Mucosa of stomach (tissue), 1 donor: ENCODE measurements around the gene PPP1R1A.

Experiments used
- H3K27me3 ChIP-seq: one replicate; pipeline ENCODE4 v1.7.0; 2013; ENCODE audit warnings: mild to moderate bottlenecking, low read length; ENCODE audit not compliant: control insufficient read depth, insufficient read depth
- H3K36me3 ChIP-seq: one replicate; pipeline ENCODE4 v1.7.0; 2013; ENCODE audit warnings: low read length; ENCODE audit not compliant: control insufficient read depth, insufficient read depth
- H3K4me1 ChIP-seq: one replicate; pipeline ENCODE4 v1.7.0; 2013; ENCODE audit warnings: mild to moderate bottlenecking, low read length; ENCODE audit not compliant: control insufficient read depth, insufficient read depth
- H3K4me3 ChIP-seq: one replicate; pipeline ENCODE4 v1.7.0; 2013; ENCODE audit warnings: low read length
- H3K9ac ChIP-seq: one replicate; pipeline ENCODE4 v1.7.0; 2013; ENCODE audit warnings: mild to moderate bottlenecking, low read length, moderate library complexity
- H3K9me3 ChIP-seq: one replicate; pipeline ENCODE4 v1.7.0; 2013; ENCODE audit warnings: mild to moderate bottlenecking, low read length, moderate library complexity; ENCODE audit not compliant: control insufficient read depth
- donor health status: Pancreatic carcinoma.

Gene PPP1R1A, protein sequence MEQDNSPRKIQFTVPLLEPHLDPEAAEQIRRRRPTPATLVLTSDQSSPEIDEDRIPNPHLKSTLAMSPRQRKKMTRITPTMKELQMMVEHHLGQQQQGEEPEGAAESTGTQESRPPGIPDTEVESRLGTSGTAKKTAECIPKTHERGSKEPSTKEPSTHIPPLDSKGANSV

DNA sequence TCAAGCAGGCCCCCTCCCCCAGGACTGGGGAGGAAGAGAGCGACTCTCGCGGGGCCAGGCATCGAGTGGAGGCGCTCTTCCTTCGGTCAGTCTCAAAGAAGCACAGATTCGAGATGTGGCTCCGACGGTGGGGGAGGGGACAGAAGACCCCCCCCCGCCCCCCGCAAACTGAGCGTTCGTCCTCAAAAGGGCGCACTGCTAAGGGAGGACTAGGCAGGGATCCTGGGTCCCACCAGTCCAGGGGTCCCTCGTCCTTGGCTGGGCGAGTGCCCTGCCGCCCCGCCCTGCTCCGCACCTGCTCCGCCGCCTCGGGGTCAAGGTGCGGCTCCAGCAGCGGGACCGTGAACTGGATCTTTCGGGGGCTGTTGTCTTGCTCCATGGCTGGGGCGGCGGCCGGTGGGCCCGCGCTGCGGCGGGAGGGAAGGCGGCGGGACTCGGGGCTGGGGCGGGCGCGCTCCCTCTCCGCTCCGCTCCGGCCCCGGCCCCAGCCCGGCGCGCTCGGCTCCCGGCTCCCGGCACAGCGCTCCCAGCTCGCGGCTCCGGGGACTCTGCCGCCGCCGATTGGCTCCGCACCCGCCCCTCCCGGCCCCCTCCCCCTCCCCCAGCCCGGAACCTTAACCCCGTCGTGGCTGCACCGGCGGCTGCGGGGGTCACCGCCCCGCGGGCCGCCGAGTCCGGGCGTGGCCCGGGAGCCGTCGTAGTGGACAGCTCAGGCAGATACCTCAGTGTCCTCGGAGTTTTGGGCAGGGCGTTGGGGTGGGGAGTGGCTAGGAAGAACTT lies at the start of gene PPP1R1A:
Gene PPP1R1A, minus strand, starts transcription at position 550 of the 780 bp plus-strand sequence. Its CDS starts 171 bp downstream, at position 379.
- Histone ChIP-seq H3K27me3 (peaks cover 49% of the 10 kb centered on the region), H3K9me3 (no peaks in the 10 kb centered on the region), H3K36me3 (no peaks in the 10 kb centered on the region), H3K4me3 (no peak within 1 kb of the TSS), H3K9ac (no peak within 1 kb of the TSS), H3K4me1 (peaks cover 5% of the 10 kb centered on the region)

- Histone ChIP-seq H3K9me3 (no peaks in the 10 kb centered on the region), H3K36me3 (no peaks in the 10 kb centered on the region), H3K4me1 (no peaks in the 10 kb centered on the region), H3K27me3 (no peaks in the 10 kb centered on the region), H3K4me3 (no peak within 1 kb of the TSS), H3K9ac (no peak within 1 kb of the TSS)
These were observed 46.3 kb upstream of the PPP1R1A start, which contains the start of gene LACRT for GRCh38 chr12:54634795-54635194. LACRT (minus strand) TSS chr12:54634895; CDS start chr12:54634841, 54 bp downstream.

GRCh38 chr12:54631988-54632728 lies 43.7 kb upstream of the PPP1R1A start:
- Histone ChIP-seq H3K27me3 (peaks cover 3% of the 10 kb centered on the region), H3K36me3 (no peaks in the 10 kb centered on the region), H3K4me1 (no peaks in the 10 kb centered on the region), H3K4me3 (no peak overlapping the region), H3K9ac (no peak overlapping the region), H3K9me3 (no peaks in the 10 kb centered on the region)

- H3K9ac ChIP-seq, result no peak overlapping the region
- H3K4me1 ChIP-seq, result no peaks in the 10 kb centered on the region
- H3K36me3 ChIP-seq, result no peaks in the 10 kb centered on the region
- peaks cover 3% of the 10 kb centered on the region for H3K27me3 ChIP-seq
- H3K9me3 ChIP-seq, result no peaks in the 10 kb centered on the region
- H3K4me3 ChIP-seq, result no peak overlapping the region
These were observed 43.1 kb upstream of the PPP1R1A start for GRCh38 chr12:54631551-54631950.

DNA sequence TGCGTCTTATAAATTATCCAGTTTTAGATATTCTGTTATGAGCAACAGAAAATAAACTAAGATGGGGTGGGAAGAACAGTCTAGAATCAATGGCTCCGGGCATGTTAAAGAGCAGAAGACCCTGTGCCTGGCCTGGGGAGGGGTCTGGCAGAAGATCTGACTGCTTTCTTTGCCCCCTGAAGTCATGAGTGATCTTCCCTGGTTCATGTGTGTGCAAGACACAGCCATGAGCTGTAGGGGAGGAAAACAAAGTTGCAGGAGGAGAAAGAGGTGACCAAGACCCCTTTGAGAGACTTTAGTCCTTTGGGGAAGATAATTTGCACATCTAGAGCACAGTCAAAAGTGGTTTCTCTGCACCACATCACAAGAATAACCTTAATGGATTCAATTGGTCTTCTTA lies 41.5 kb upstream of the PPP1R1A start:
- Histone ChIP-seq H3K4me3 (no peak overlapping the region), H3K9me3 (no peaks in the 10 kb centered on the region), H3K9ac (no peak overlapping the region), H3K36me3 (no peaks in the 10 kb centered on the region), H3K27me3 (peaks cover 3% of the 10 kb centered on the region), H3K4me1 (no peaks in the 10 kb centered on the region)

DNA sequence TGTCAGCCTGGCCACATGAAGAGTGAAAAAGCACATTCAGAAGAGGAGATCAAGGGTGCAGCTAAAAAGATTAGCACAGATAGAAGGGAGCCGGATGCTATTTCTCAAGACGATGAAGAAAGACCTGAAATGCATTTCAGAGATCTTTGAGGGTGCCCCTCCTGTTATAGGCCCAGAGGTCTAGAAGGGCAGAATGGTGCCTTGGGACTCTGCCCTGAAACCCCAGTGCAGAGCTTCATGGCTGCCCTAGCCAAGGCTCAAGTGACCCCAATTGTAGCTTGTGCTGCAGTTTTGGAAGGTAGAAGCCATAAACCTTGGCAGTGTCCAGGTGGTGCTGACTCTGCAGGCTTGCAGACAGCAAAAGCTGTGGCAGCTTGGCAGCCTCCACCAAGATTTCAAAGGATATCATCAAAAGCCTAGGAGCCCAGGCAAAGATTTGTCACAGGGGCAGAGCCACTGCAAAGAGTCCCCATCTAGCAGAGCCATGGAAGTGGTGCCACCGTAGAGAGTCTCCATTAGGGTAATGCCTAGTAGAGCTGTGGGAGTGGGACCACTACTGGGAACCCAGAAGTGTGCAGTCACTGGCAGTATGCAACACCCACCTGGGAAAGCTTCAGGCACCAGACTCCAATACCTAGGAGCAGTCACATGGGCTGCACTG lies 39.9 kb upstream of the PPP1R1A start:
- Histone ChIP-seq H3K9me3 (no peaks in the 10 kb centered on the region), H3K36me3 (no peaks in the 10 kb centered on the region), H3K4me3 (no peak overlapping the region), H3K9ac (no peak overlapping the region), H3K4me1 (no peaks in the 10 kb centered on the region), H3K27me3 (peaks cover 7% of the 10 kb centered on the region)

- Histone ChIP-seq H3K36me3 (no peaks in the 10 kb centered on the region), H3K4me3 (no peak overlapping the region), H3K9ac (no peak overlapping the region), H3K4me1 (no peaks in the 10 kb centered on the region), H3K27me3 (peaks cover 7% of the 10 kb centered on the region), H3K9me3 (no peaks in the 10 kb centered on the region)
These were observed 38.8 kb upstream of the PPP1R1A start for GRCh38 chr12:54627304-54627703.

- H3K4me3 ChIP-seq, result no peak overlapping the region
- H3K4me1 ChIP-seq, result no peaks in the 10 kb centered on the region
- H3K9me3 ChIP-seq, result no peaks in the 10 kb centered on the region
- H3K9ac ChIP-seq, result no peak overlapping the region
- H3K36me3 ChIP-seq, result no peaks in the 10 kb centered on the region
- H3K27me3 ChIP-seq, result peaks cover 7% of the 10 kb centered on the region
These were observed 37.1 kb upstream of the PPP1R1A start for GRCh38 chr12:54625598-54625997.

GRCh38 chr12:54624315-54625279 lies 36.1 kb upstream of the PPP1R1A start:
- Histone ChIP-seq H3K4me1 (no peaks in the 10 kb centered on the region), H3K9ac (no peak overlapping the region), H3K4me3 (no peak overlapping the region), H3K9me3 (no peaks in the 10 kb centered on the region), H3K36me3 (no peaks in the 10 kb centered on the region), H3K27me3 (peaks cover 6% of the 10 kb centered on the region)

DNA sequence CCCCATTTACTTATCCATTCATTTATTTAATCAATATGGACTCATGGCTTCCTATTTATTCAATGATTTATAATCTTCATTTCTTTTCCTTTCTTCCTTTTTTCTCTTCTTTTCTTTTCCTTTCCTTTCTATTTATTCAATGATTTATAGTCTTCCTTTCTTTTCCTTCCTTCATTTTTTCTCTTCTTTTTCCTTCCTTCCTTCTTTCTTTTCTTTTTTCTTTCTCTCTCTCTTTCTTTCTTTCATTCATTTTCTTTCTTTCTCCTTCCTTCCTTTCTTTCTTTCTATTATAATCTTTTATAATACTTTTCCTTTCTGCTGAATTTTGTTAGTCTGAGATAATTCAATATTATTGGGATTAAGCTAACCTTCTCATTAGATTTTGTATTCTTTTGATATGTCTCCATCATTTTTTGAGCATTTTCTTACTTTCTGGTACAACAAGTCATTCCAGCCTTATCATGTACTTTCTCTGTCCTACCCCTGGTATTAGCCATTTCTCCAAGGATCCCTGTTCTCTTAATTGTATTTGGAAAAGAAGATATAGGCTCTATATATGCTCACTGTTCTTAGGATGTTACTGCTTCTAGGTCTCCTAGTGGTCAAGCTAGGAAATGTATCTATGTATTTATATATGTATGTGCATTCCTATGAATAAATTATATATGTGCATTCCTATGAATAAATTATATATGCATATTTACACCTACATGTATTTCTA lies 34.2 kb upstream of the PPP1R1A start:
- Histone ChIP-seq H3K4me3 (no peak overlapping the region), H3K4me1 (no peaks in the 10 kb centered on the region), H3K9me3 (no peaks in the 10 kb centered on the region), H3K9ac (no peak overlapping the region), H3K36me3 (no peaks in the 10 kb centered on the region), H3K27me3 (peaks cover 4% of the 10 kb centered on the region)
